Stimulated activated naive CD8-positive, alpha-beta T cell treated with anti-CD3 and anti-CD28 coated beads, Interleukin-15, Interleukin-2, amounts not matched to agents 100 ng/mL and 50 ng/mL, for 24 hours (primary cell): ENCODE measurements around the gene SLC6A2.

Experiments
- H3K27ac Mint-ChIP-seq: one replicate; pipeline ENCODE4 v1.8.0; 2021; ENCODE audit warnings: mild to moderate bottlenecking, mixed read lengths
- H3K27me3 Mint-ChIP-seq: one replicate; pipeline ENCODE4 v1.8.0; 2021; ENCODE audit warnings: mixed read lengths
- H3K36me3 Mint-ChIP-seq: one replicate; pipeline ENCODE4 v1.8.0; 2021; ENCODE audit warnings: low read depth, mixed read lengths
- H3K4me1 Mint-ChIP-seq: one replicate; pipeline ENCODE4 v1.8.0; 2021; ENCODE audit warnings: low read depth, mixed read lengths
- H3K4me3 Mint-ChIP-seq: one replicate; pipeline ENCODE4 v1.8.0; 2021; ENCODE audit warnings: mild to moderate bottlenecking, mixed read lengths
- H3K9me3 Mint-ChIP-seq: one replicate; pipeline ENCODE4 v1.8.0; 2021; ENCODE audit warnings: mixed read lengths

SLC6A2 gene

GRCh38 chr16:55703003-55704001 is 47.5 kb downstream of the SLC6A2 start:
- no peaks in the 10 kb centered on the region for H3K4me1 Mint-ChIP-seq

GRCh38 chr16:55706739-55707384 is 51.1 kb downstream of the SLC6A2 start:
- H3K27ac Mint-ChIP-seq = no peak overlapping the region
- peaks cover 17% of the 10 kb centered on the region for H3K27me3 Mint-ChIP-seq
- H3K4me1 Mint-ChIP-seq = no peaks in the 10 kb centered on the region
- H3K36me3 Mint-ChIP-seq = no peaks in the 10 kb centered on the region
- no peaks in the 10 kb centered on the region for H3K9me3 Mint-ChIP-seq
- H3K4me3 Mint-ChIP-seq = no peak overlapping the region

More at GRCh38 chr16:55703003-55704001, 47.5 kb downstream of the SLC6A2 start:
- Mint-ChIP-seq H3K36me3 (no peaks in the 10 kb centered on the region), H3K27me3 (peaks cover 12% of the 10 kb centered on the region), H3K27ac (no peak overlapping the region), H3K4me3 (no peak overlapping the region), H3K9me3 (no peaks in the 10 kb centered on the region)

GRCh38 chr16:55709801-55710200 is 54.0 kb downstream of the SLC6A2 start:
- H3K4me3 Mint-ChIP-seq = no peak overlapping the region
- H3K27ac Mint-ChIP-seq = no peak overlapping the region

GRCh38 chr16:55710466-55710865 is 54.7 kb downstream of the SLC6A2 start:
- Mint-ChIP-seq H3K9me3 (no peaks in the 10 kb centered on the region), H3K4me1 (no peaks in the 10 kb centered on the region), H3K27me3 (peaks cover 20% of the 10 kb centered on the region), H3K36me3 (no peaks in the 10 kb centered on the region), H3K27ac (no peak overlapping the region), H3K4me3 (no peak overlapping the region)

More at GRCh38 chr16:55709801-55710200, 54.0 kb downstream of the SLC6A2 start:
- no peaks in the 10 kb centered on the region for H3K4me1 Mint-ChIP-seq
- H3K9me3 Mint-ChIP-seq = no peaks in the 10 kb centered on the region
- no peaks in the 10 kb centered on the region for H3K36me3 Mint-ChIP-seq
- H3K27me3 Mint-ChIP-seq = peaks cover 20% of the 10 kb centered on the region

- H3K4me3 Mint-ChIP-seq = no peak overlapping the region
- no peaks in the 10 kb centered on the region for H3K4me1 Mint-ChIP-seq
- H3K27me3 Mint-ChIP-seq = peaks cover 27% of the 10 kb centered on the region
- no peaks in the 10 kb centered on the region for H3K36me3 Mint-ChIP-seq
- H3K9me3 Mint-ChIP-seq = no peaks in the 10 kb centered on the region
- H3K27ac Mint-ChIP-seq = no peak overlapping the region
Measured at GRCh38 chr16:55711959-55712876, 56.4 kb downstream of the SLC6A2 start.

- Mint-ChIP-seq H3K36me3 (no peaks in the 10 kb centered on the region), H3K9me3 (no peaks in the 10 kb centered on the region), H3K4me1 (no peaks in the 10 kb centered on the region), H3K27ac (no peak overlapping the region), H3K27me3 (peaks cover 22% of the 10 kb centered on the region), H3K4me3 (no peak overlapping the region)
Measured at GRCh38 chr16:55713103-55713502, 57.3 kb downstream of the SLC6A2 start.

GRCh38 chr16:55717326-55717725 is 61.5 kb downstream of the SLC6A2 start:
- Mint-ChIP-seq H3K4me1 (no peaks in the 10 kb centered on the region), H3K36me3 (no peaks in the 10 kb centered on the region), H3K9me3 (no peaks in the 10 kb centered on the region), H3K27ac (no peak overlapping the region), H3K4me3 (no peak overlapping the region), H3K27me3 (peaks cover 33% of the 10 kb centered on the region)

- Mint-ChIP-seq H3K36me3 (no peaks in the 10 kb centered on the region), H3K27ac (no peak overlapping the region), H3K4me3 (no peak overlapping the region), H3K4me1 (no peaks in the 10 kb centered on the region), H3K27me3 (peaks cover 22% of the 10 kb centered on the region), H3K9me3 (no peaks in the 10 kb centered on the region)
Measured at GRCh38 chr16:55725055-55725777, 69.4 kb downstream of the SLC6A2 start.

GRCh38 chr16:55728797-55729196 is 73.0 kb downstream of the SLC6A2 start:
- Mint-ChIP-seq H3K4me3 (no peak overlapping the region), H3K4me1 (no peaks in the 10 kb centered on the region), H3K27me3 (peaks cover 1% of the 10 kb centered on the region), H3K9me3 (no peaks in the 10 kb centered on the region), H3K36me3 (no peaks in the 10 kb centered on the region), H3K27ac (no peak overlapping the region)

GRCh38 chr16:55730115-55730514 is 74.3 kb downstream of the SLC6A2 start:
- Mint-ChIP-seq H3K4me3 (no peak overlapping the region), H3K36me3 (no peaks in the 10 kb centered on the region), H3K9me3 (no peaks in the 10 kb centered on the region), H3K4me1 (no peaks in the 10 kb centered on the region), H3K27me3 (peaks cover 9% of the 10 kb centered on the region), H3K27ac (no peak overlapping the region)

GRCh38 chr16:55732496-55732895 is 76.7 kb downstream of the SLC6A2 start:
- peaks cover 11% of the 10 kb centered on the region for H3K27me3 Mint-ChIP-seq
- H3K36me3 Mint-ChIP-seq = no peaks in the 10 kb centered on the region
- H3K9me3 Mint-ChIP-seq = no peaks in the 10 kb centered on the region
- H3K4me1 Mint-ChIP-seq = no peaks in the 10 kb centered on the region
- no peak overlapping the region for H3K27ac Mint-ChIP-seq
- no peak overlapping the region for H3K4me3 Mint-ChIP-seq

GRCh38 chr16:55734665-55735064 is 78.9 kb downstream of the SLC6A2 start:
- no peaks in the 10 kb centered on the region for H3K36me3 Mint-ChIP-seq
- H3K27me3 Mint-ChIP-seq = peaks cover 26% of the 10 kb centered on the region

GRCh38 chr16:55735120-55735781 is 79.5 kb downstream of the SLC6A2 start:
- Mint-ChIP-seq H3K36me3 (no peaks in the 10 kb centered on the region), H3K4me1 (no peaks in the 10 kb centered on the region), H3K27me3 (peaks cover 26% of the 10 kb centered on the region), H3K9me3 (no peaks in the 10 kb centered on the region), H3K4me3 (no peak overlapping the region), H3K27ac (no peak overlapping the region)

More at GRCh38 chr16:55734665-55735064, 78.9 kb downstream of the SLC6A2 start:
- Mint-ChIP-seq H3K4me1 (no peaks in the 10 kb centered on the region), H3K27ac (no peak overlapping the region), H3K4me3 (no peak overlapping the region), H3K9me3 (no peaks in the 10 kb centered on the region)
